Stimulated activated CD4-positive, alpha-beta T cell treated with anti-CD3 and anti-CD28 coated beads, Interleukin-4, amount 100 ng/mL, for 48 hours (primary cell): ENCODE results near the gene DNAJC12.
A peak's percentile ranks its signal among the peaks of the same experiment; 100 is the strongest.
"Not testable (repeated sequence)": the region's sequence is repeated elsewhere in the genome, so short reads cannot be mapped to it uniquely, and the experiment has no call there.

ENCODE experiments used
- DNase-seq, 2 donors: peaks; one replicate each; pipeline ENCODE4 v3.0.0-alpha.2; 2020; ENCODE audit warnings: low read depth in 2 of 2

DNAJC12 gene

DNA sequence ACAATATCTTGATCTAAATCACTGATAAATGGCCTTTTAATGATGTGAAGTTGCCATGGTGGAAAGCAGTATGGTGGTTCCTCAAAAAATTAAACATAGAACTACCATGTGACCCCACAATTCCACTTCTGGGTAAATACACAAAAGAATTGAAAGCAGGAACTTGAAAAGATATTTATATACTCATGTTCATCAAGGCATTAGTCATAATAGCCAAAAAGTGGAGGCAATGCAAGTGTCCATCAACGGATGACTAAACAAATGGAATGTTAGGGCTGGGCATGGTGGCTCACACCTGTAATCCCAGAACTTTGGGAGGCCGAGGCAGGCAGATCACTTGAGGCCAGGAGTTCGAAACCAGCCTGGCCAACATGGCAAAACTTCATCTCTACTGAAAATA is 2.0 kb upstream of the DNAJC12 start:
- DNase-seq, result no peak

DNA sequence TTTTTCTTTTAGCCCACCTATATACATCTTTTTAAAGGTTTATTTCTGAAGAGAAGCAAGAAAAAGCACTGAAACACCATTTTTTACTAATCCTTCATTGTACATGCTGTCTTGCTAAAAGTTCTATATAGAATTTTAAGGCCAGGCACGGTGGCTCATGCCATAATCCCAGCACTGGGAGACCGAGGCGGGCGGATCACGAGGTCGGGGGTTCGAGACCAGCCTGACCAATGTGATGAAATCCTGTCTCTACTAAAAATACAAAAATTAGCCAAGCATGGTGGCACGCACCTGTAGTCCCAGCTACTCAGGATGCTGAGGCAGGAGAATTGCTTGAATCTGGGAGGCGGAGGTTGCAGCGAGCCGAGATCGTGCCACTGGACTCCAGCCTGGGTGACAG is 1.5 kb upstream of the DNAJC12 start:
- DNase-seq, result not testable (repeated sequence)

DNA sequence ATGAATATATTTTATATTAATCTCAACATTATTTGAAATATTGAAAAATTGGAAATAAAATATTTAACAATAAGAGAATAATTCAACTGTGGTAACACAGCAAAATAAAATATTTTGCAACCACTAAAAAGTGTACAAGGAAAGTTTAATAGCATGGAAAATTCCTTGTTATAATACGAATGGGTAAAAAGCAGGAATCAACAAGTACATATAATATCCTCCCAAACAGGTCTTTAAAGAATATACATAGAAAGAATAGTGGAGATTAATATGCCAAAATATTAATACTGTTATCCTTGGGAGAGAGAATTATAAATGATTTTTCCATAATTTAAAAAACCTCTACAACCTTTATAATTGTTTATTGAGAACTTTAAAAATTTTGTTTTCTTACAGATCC is 1.0 kb downstream of the DNAJC12 start:
- DNase-seq, result no peak

DNA sequence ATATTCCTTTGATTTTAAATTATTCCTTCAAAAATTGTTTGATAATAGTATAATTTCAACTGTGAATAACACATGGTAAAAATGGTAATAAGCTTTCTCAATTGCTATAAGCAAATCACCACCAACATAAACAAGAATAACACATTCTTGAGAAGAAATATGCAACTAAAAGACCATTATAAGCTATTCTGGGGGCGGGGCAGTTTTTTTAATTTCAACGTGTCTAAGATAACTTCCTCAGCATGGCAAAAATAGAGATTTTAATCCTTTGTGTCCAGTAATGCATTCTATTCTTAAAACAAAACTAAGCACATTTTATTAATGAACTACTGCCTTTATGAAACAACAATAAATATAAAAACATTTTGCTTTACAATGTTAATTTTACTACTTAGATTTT is 1.5 kb downstream of the DNAJC12 start:
- DNase-seq, result no peak

DNA sequence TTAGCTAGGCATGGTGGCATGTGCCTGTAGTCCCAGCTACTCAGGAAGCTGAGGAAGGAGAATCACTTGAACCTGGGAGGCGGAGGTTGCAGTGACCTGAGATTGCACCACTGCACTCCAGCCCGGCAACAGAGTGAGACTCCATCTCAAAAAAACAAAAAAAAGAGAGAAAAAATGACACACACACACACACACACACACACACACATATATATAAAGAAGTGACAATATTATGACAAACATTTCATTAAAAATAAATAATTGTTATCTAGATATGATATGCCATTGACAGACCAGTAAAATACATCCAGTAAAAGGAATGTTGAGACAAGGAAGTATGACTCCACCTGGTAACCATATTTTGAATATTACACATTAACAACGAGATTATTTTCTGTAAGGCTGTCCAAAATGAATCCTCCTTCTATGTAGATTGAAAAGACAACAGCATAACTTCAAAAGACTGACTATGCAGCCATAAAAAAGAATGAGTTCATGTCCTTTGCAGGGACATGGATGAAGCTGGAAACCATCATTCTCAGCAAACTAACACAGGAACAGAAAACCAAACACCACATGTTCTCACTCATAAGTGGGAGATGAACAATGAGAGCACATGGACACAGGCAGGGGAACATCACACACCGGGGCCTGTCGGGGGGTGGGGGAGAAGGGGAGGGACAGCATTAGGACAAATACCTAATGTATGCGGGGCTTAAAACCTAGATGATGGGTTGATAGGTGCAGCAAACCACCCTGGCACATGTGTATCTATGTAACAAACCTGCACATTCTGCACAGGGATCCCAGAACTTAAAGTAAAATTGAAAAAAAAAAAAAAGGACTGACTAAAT is 2.2 kb downstream of the DNAJC12 start:
- DNase-seq, result not testable (repeated sequence)

DNA sequence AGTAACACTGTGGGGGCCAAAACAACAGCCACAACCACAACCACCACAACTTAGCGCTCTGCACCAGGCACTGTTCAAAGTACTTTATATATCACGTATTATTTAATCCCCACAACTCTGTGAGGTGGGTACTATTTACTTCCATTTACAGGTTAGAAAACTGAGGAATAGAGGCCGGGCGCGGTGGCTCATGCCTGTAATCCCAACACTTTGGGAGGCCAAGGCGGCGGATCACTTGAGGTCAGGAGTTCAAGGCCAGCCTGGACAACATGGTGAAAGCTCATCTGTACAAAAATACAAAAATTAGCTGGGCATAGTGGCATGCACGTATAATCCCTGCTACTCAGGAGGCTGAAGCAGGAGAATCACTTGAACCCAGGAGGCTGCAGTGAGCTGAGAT is 3.6 kb downstream of the DNAJC12 start:
- no peak for DNase-seq

DNA sequence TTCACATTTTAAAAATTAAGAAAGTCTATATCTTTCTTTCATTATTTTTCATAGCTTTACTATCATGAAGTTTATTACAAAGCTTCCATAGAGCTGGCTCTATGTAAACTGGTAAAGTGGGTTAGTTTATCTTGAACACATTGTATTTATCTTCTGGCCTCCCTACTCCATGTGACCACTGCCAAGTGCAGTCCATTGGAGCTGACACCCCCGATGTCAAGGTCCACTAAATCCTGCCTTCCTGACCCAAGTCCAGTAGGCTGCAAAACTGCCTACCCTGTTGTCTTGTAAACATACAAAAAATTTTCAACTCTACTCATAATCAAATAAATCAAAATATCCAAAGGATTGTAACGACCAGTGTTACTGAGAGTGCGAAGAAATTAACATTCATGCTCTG is 10.2 kb downstream of the DNAJC12 start:
- no peak for DNase-seq

DNA sequence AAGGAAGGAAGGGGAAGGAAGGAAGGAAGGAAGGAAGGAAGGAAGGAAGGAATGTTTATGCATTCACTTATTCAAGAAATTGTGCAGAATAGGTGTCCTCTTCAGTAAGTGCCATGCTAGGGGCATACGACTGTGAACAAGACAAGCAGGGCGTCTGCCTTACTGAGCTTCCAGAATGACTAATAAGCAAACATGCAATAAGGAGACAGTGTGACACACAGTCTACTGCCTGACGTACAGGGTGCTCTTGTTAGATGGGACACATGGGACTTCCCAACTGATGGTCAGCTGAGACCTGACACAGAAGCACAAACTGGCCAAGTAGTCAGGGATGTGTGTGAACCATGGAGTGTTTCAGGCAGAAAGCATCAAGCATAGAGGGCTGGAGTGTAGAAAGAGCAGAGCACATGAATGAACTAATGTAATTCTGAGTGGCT is 18.2 kb downstream of the DNAJC12 start:
- no peak for DNase-seq

DNA sequence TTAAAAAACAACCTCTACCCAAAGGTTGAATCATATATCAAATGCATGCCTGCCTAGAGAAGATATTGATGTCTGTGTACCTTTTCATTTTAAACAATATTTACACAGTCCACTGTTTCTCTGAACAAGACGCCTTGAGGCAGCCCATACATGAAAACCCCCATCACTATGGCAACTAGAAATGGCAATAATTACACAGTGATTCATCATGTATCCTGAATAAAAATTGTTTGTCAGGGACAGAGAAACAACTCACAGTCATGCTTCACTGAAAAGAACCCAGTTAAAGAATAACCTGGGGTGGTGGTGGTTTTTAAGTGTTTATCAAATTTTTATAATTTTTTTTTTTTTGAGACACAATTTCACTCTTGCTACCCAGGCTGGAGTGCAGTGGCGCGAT is 19.7 kb downstream of the DNAJC12 start:
- no peak for DNase-seq

DNA sequence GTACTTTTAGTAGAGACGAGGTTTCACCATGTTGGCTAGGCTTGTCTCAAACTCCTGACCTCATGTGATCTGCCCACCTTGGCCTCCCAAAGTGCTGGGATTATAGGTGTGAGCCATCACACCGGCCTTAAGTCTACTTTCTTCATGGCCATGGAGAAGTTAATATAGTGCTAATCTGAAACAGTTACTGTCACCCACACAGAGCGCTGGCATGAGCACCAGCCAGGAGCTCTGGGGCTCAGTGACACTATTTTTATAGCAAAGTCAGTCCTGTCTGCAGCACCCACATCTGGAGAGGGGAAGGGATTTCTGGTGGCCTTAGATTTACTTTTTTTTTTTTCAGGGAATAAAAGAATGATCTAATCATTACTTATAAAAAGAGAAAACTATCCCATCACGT is 21.3 kb downstream of the DNAJC12 start:
- DNase-seq, result no peak

DNA sequence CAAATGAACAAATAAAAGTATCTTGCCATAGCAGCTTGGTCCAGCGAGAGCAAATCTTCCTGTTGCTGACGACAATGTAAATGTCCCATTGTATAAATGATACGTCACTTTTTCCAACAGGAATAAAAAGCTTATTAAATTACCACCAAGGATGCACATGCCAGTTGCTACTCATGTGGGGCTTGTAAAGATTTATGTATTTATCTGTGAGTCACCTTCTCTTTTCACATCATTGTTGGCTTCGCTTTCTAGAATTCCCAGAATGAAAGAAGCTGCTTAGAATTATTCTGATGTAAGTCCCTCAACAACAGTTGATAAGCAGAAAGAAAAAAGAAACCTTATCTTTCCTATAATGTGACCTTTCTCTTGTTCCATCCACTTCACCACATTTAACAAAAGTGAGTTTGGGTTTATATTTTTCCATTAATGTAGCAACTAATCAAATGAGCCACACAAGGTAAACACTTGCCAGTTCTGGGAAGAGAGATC is 22.4 kb downstream of the DNAJC12 start:
- no peak for DNase-seq

DNA sequence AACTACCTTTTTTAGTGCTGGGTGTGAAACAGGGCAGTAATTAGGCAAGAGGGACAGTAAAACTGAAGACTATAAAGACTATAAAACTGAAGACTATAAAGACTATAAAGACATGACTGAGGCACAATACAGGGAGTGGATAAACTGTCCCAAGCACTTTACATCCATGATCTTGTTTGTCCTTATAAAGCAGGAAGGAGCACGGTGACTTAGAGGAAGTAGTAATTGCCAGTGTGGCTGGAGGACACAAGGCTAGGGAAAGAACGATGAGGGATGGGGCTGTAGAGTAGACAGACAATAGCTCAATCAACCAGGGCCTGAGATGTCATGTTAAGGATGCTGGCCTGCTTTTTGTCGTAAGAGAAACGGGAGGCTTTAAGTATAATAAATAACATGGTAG is 26.0 kb downstream of the DNAJC12 start:
- DNase-seq, result no peak

DNA sequence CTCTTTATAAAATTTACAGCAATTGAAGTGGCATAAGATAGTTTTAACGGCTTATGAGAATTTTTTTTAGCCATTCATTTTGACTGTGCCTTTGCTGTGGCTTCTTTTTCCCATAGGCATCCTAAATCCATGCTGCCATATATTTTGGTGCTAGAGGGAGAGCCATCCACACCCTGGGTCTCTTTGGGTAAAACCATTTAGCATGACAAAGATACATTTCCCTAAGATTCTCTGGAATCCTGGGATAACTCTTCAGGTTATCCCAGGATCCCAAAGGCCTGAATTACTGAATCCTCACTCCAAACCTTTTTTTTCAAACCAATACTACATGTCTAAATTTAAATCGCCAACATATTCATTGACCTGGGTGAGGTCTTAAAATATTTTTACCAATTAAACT is 28.9 kb downstream of the DNAJC12 start:
- DNase-seq, result no peak

DNA sequence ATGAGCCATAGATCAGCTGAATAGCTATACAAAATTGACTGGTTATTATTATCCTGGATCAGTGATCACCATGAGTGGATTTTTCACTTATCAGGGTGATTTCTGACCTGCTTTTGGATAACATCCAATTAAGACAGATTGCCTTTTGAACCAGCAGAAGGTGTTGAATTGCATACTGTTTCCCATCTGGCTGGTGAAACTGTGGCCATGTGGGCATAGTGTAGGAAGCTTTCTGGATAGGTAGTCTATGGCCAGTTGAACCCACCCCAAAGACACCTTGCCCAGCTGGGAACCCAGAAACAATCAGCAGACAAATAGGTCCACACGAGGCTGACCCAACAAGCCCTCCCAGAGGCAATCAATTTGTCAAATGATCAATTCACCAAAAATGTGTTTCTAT is 29.3 kb downstream of the DNAJC12 start:
- no peak for DNase-seq

DNA sequence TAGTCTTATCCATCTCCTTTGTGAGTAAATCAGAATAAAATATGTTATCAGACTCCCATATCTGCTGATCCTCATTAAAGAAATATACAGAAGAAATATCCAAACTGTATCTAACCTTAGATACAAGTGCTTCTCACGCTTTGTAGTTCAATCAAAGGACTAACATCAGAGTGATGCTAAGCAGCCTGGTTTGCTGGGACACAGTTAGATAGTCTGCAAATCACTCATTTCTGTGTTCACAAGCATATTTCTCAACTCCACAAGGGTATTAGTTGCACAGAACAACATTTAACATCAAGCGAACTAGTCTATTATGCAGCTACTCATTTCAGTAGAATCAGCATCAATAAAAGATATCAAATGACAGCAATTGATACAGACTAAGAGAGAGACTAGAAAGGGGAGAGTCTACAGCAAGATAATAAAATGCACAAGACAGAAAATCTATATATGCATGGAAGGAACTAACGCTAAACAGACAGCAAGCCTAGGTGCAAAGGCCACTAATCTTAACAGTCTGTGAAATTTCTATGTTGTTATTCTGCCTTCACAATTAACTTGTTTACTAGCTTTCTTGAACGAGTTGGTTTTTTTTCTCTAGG is 30.0 kb downstream of the DNAJC12 start:
- DNase-seq, result no peak

DNA sequence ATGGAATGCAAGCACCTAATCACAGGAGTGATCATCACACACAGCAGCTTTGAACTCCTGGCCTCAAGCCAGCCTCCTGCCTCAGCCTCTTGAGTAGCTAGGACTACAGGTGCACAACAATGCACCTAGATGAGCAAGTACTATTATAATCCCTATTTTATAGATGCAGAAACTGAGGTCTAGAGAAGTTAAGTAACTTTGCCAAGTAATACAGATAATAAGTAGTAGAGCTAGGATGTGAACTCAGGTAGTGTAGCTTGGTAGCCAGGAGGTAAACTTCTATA is 33.7 kb downstream of the DNAJC12 start:
- DNase-seq, result no peak

DNA sequence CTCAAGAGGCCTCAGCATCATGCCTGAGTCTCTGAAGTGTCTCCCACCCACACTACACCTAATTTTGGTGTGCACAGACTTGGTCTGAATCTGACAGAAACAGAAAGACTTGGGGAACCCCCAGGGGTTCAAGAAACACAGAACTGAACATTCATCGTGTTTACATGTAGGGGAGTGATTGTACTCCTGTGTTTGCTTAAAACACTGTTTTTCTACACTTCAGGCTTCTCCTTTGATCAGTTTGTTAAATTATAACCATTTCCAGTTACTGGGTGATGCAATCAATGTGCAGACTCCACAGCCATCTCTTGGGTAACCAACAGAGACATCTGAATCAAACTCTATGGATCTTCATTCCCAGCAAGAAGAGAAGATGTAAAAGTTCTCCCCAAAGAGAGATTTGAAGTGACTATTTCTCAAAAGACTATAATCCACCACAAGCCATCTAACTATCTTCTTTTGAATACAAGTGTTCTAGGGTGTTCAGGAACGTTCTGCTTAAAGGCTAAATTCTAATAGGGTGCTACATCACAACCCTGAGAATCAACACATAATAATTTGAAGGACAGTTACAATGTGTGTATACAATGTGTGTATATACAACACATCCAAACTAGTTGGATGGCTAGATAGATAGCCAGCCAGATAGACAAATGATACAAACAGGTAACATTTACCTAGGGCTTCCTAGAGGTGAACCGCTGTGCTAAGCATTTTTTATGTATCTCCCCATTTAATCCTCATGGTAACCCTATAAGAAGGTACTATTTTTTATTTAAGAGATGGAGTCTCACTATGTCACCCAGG is 34.2 kb downstream of the DNAJC12 start:
- DNase-seq, result peak in 1 of 2 donors; percentile 5

DNA sequence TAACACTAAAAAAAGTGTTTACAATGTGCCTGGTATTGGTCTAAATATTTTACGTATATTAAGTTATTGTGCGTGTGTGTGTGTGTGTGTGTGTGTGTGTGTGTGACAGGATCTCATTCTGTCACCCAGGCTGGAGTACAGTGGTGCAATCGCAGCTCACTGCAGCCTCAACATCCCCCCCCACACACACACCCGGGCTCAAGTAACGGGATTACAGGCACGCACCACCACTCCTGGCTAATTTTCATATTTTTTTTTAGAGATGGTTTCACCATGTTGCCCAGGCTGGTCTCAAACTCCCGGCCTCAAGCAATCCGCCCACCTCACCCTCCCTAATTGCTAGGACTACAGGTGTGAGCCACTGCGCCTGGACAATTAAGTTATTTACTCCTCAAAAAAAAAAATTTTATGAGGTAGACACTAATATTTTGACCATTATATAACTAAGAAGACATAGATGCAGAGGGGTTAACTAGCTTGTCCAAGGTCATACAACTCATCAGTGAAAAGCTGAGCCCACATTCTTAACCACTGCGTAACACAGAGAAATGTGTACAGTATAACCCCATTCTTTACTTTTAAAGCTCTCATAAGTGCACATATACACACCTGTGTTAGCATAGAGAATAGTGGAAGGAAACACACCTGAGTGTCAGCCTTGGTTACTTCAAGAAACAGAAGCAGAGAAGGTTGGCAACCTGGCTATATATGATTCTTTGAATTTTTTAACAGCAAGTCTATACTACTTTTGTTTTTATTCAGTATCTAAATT is 35.0 kb downstream of the DNAJC12 start:
- no peak for DNase-seq

DNA sequence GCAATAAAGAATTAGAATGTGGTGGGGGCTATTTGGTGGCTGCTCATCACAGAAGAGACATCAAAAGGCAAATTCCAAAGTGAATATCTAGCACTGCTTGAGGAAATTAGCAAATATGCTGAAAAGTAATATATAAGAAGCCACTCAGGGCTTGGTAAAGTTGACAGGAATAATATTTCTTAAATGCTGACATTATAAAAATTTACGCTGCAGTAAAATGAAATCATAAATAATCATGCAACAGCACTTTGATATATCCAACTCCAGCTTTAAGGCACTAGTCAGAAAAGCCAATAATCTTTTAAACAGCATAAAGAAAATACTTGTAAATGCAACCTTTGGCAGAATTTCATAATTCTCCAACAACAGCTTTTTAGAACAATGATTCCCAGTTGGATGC is 36.9 kb downstream of the DNAJC12 start:
- DNase-seq, result no peak

DNA sequence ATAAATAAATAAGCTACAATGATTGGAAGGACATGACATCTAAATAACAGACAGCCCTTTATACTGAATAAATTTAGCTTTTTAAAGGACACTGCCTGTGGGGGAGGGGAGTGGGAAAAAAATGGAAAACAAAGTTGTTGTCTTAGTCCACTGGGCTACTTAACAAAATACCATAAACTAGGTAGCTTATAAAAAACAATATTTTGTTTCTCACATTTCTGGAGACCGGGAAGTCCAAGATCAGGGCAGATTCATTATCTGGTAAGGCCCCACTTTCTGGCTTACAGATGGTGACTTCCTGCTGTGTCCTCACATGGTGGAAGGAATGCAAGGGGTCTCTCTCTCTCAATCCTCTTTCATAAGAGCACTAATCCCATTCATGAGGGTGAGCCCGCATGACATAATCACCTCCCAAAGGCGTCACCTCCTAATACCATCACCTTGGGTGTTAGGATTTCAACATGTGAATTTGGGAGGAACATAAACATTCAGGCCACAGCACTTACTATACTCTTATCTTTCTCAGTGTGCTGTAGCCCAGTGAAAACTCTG is 43.0 kb downstream of the DNAJC12 start:
- DNase-seq, result no peak

DNA sequence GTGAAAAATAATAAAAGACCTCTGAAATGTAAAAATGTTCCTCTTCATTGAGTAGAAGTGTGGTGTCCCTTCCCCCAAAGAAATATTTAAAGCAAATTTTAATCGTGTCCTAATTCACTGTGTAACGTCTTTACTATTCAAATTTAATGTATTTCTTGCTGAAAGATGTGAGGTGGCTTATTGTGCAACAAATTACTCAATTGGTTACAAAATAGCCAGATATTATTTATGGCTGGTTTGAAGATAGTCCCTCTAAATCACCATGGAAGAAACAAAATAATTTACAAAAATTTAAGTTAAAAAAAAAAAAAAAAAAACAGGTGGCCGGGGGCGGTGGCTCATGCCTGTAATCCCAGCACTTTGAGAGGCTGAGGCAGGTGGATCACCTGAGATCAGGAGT is 43.7 kb downstream of the DNAJC12 start:
- no peak for DNase-seq

DNA sequence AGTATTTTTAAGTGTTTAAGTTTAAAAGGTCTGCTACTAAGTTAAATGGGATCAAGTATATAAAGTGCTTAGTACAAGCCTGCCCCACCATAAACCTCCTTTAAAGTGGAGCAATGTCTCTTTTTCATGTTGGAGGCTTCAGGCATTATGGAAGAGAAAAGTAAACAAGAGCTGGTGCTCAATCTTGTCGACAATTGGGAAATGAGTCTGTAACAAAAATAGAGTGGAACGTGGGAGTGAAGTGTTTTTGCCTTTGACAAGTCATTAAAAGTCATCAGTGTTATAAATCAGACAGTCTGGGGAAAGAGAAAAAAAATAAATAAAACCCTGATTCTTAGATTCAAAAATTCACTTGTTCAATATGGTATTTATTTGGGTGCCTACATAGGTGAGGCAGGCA is 44.7 kb downstream of the DNAJC12 start:
- DNase-seq, result no peak
